OCI-LY7 (cell line): ENCODE results near the gene GALNT2. TPM values are rescaled to one million over a fixed set of nuclear protein-coding genes. Genes with fewer than 3 reads are reported as not detected.

Source experiments
- Bru-seq: library from RNA; stranded (reverse); fragments of 400-500 nt; gene quantifications from one replicate; lab custom pipeline; 2021; lab: Mats Ljungman, UMichigan
- BruChase-seq, 2 experiments: library from RNA; stranded (reverse); fragments of 400-500 nt; gene quantifications; one replicate each; lab custom pipeline; 2021; lab: Mats Ljungman, UMichigan
- BruUV-seq: library from RNA; stranded (reverse); fragments of 400-500 nt; replicated peaks from 2 replicates; lab custom pipeline; 2021; lab: Mats Ljungman, UMichigan
- CTCF ChIA-PET: fragments of 300-600 bp; sonication (Branson Sonifier 250); formaldehyde crosslinking; loops from one replicate; lab custom pipeline; 2022; ENCODE audit warnings: antibody characterized with exemption; ENCODE audit not compliant: unreplicated experiment; lab: Charles Lee
- POLR2A ChIA-PET: fragments of 300-600 bp; sonication (Branson Sonifier 250); formaldehyde crosslinking; loops from one replicate; lab custom pipeline; 2022; ENCODE audit warnings: antibody characterized with exemption; lab: Charles Lee
- DNase-seq: peaks from one replicate; pipeline ENCODE4 v3.0.0-alpha.2; 2015; ENCODE audit warnings: low spot score
- H2AFZ ChIP-seq: fragments of 200-600 bp; sonication (generic), shearing (Covaris generic); 2 replicates; pipeline ENCODE4 v1.6.1; 2014; ENCODE audit warnings: mild to moderate bottlenecking, antibody characterized with exemption, low read length, moderate library complexity
- H3K27ac ChIP-seq: fragments of 200-600 bp; sonication (generic); 2 replicates; pipeline ENCODE4 v1.5.1; 2014; ENCODE audit warnings: mixed run types, low read depth, mild to moderate bottlenecking, moderate library complexity, low read length, inconsistent platforms; ENCODE audit not compliant: poor library complexity, severe bottlenecking
- H3K36me3 ChIP-seq: fragments of 200-600 bp; sonication (generic); 2 replicates; pipeline ENCODE4 v1.6.1; 2014; ENCODE audit warnings: mild to moderate bottlenecking, antibody characterized with exemption, low read length, moderate library complexity, mixed read lengths; ENCODE audit not compliant: insufficient read depth
- H3K4me1 ChIP-seq: fragments of 200-600 bp; sonication (generic); 2 replicates; pipeline ENCODE4 v1.5.1; 2014; ENCODE audit warnings: mild to moderate bottlenecking, low read length; ENCODE audit not compliant: insufficient read depth, poor library complexity, severe bottlenecking
- H3K4me2 ChIP-seq: fragments of 200-600 bp; sonication (generic); 2 replicates; pipeline ENCODE4 v1.6.1; 2014; ENCODE audit warnings: mild to moderate bottlenecking, low read length
- H3K4me3 ChIP-seq: fragments of 200-600 bp; sonication (generic); 2 replicates; pipeline ENCODE4 v1.5.1; 2014; ENCODE audit warnings: mild to moderate bottlenecking, low read depth, low read length; ENCODE audit not compliant: poor library complexity, severe bottlenecking
- H3K79me2 ChIP-seq: fragments of 200-600 bp; sonication (generic); 2 replicates; pipeline ENCODE4 v1.6.1; 2016; ENCODE audit warnings: low read depth, mild to moderate bottlenecking, low read length, moderate library complexity, mixed read lengths; ENCODE audit not compliant: insufficient read depth
- H3K9me2 ChIP-seq: fragments of 200-600 bp; sonication (generic); 2 replicates; pipeline ENCODE4 v1.6.1; 2016; ENCODE audit warnings: mild to moderate bottlenecking, low read length, mixed read lengths; ENCODE audit not compliant: insufficient read depth
- H3K9me3 ChIP-seq: fragments of 200-600 bp; sonication (generic); 2 replicates; pipeline ENCODE4 v1.6.1; 2014; ENCODE audit warnings: mild to moderate bottlenecking, mixed run types, low read length, mixed read lengths
- H4K20me1 ChIP-seq: fragments of 200-600 bp; sonication (generic); 2 replicates; pipeline ENCODE4 v1.6.1; 2014; ENCODE audit warnings: mild to moderate bottlenecking, antibody characterized with exemption, low read length, moderate library complexity, mixed read lengths; ENCODE audit not compliant: insufficient read depth
- CTCF ChIP-seq: fragments of 200-600 bp; sonication (generic); conservative IDR thresholded peaks from 2 replicates; pipeline ENCODE4 v1.5.1; 2014; ENCODE audit warnings: mild to moderate bottlenecking, antibody characterized with exemption, low read length, moderate library complexity, mixed read lengths
- EZH2phosphoT487 ChIP-seq: fragments of 200-600 bp; sonication (generic); IDR thresholded peaks from 2 replicates; pipeline ENCODE4 v1.6.1; 2018; ENCODE audit warnings: low read depth, borderline replicate concordance, mild to moderate bottlenecking, mixed run types, antibody characterized with exemption, low read length, moderate library complexity, mixed read lengths
- intact Hi-C: fragments of 100-400 bp; cut with micrococcal nuclease; formaldehyde crosslinking; loops from one replicate; pipeline ENCODE4 v1.10.0; 2022; ENCODE audit not compliant: unreplicated experiment
- long read RNA-seq: library from polyadenylated mRNA; stranded (forward); transcript quantifications from one replicate; pipeline ENCODE4 v2.0.0, GENCODE V29; 2022
- total RNA-seq, 2 experiments: library from RNA; depleted of rRNA in 1 of 2; stranded (reverse); fragments of >200 nt in 1 of 2; shearing (Covaris generic) in 1 of 2; gene quantifications; 2 replicates each; pipeline ENCODE4 v1.2.3, GENCODE V29; 2014 to 2022

GALNT2 gene
- 26.3 and 29.9 TPM in 2 replicates for total RNA-seq (2014; rRNA removed; shearing (Covaris generic))
- total RNA-seq (2022), result 56.4 and 67.3 TPM in 2 replicates
- Bru-seq, nascent RNA, result percentile 83 among the genes with signal in this experiment
- percentile 83 among the genes with signal in this experiment for BruChase-seq, experiment 1, labeled RNA remaining after a 6-hour chase
- BruChase-seq, experiment 2, labeled RNA remaining after a 2-hour chase, result percentile 76 among the genes with signal in this experiment
- long read RNA-seq, full-length matches to known transcripts, result 25 of 31 reads
- long read RNA-seq, partial matches to known transcripts, result 3 of 31 reads
- long read RNA-seq, other reads (novel, unspliced or antisense), result 3 of 31 reads

- H3K4me2 ChIP-seq, result peak within 1 kb of the TSS; percentile 85
- DNase-seq, result peak; percentile 93
- H4K20me1 ChIP-seq, result peaks cover 20% of the 10 kb centered on the region
- peak within 1 kb of the TSS; percentile 53 for H3K27ac ChIP-seq
- H3K4me1 ChIP-seq, result peaks cover 26% of the 10 kb centered on the region
- H3K4me3 ChIP-seq, result peak within 1 kb of the TSS; percentile 92
- peak within 1 kb of the TSS; percentile 90 for H2AFZ ChIP-seq
- H3K79me2 ChIP-seq, result peaks cover 32% of the 10 kb centered on the region
- no peaks in the 10 kb centered on the region for H3K36me3 ChIP-seq
- no peaks in the 10 kb centered on the region for H3K9me2 ChIP-seq
- intact Hi-C loops, result loop anchor here (1.0 to 5.0 kb wide), 4 partner anchors 57 to 440 kb away; partner anchors contain the start of genes TAF5L and URB2
- no TSS peak for BruUV-seq
- ChIA-PET POLR2A (interaction anchor here (0.6 to 1.2 kb wide), 4 partner anchors 57 to 904 kb away, joined by 3 to 5 read pairs (median 4); no protein-coding TSS in a partner anchor), CTCF (no interaction called here)
- TF ChIP-seq CTCF (no peak), EZH2phosphoT487 (no peak)
- peaks cover 27% of the 10 kb centered on the region for H3K9me3 ChIP-seq
These were observed at the start of gene GALNT2 for GRCh38 chr1:230066466-230067404. Gene GALNT2 (plus strand): TSS chr1:230067238. CDS start chr1:230067281, 43 bp downstream.

- Histone ChIP-seq H3K9me3 (no peaks in the 10 kb centered on the region), H2AFZ (no peak overlapping the region), H3K9me2 (no peaks in the 10 kb centered on the region), H3K4me2 (no peak overlapping the region), H3K27ac (no peak overlapping the region), H4K20me1 (no peaks in the 10 kb centered on the region), H3K4me3 (no peak overlapping the region), H3K36me3 (no peaks in the 10 kb centered on the region), H3K4me1 (no peaks in the 10 kb centered on the region), H3K79me2 (no peaks in the 10 kb centered on the region)
- no peak for DNase-seq
- TF ChIP-seq CTCF (no peak), EZH2phosphoT487 (no peak)
- intact Hi-C loops, result no loop called here
- BruUV-seq, result no TSS peak
- ChIA-PET CTCF (no interaction called here), POLR2A (interaction anchor here (1.3 kb wide), 1 partner anchor 10 kb away, joined by 3 read pairs; no protein-coding TSS in a partner anchor)
These were observed 46.6 kb upstream of the GALNT2 start for GRCh38 chr1:230020451-230020850.
